Lower leg skin (tissue), 4 donors: ENCODE results near the gene FBH1. TPM values are rescaled to one million over a fixed set of nuclear protein-coding genes. Genes with fewer than 3 reads are reported as not detected.
A peak's percentile ranks its signal among the peaks of the same experiment; 100 is the strongest.

Experiments used
- DNase-seq, 2 donors: peaks; one replicate each; pipeline ENCODE4 v3.0.0-alpha.2; 2019; ENCODE audit warnings: low spot score in 2 of 2
- H3K4me3 ChIP-seq: fragments of 200-600 bp; sonication (generic); 2 replicates; pipeline ENCODE4 v1.5.1; 2017; ENCODE audit warnings: mild to moderate bottlenecking, low read depth; ENCODE audit not compliant: poor library complexity, severe bottlenecking
- POLR2A ChIP-seq, 2 donors: fragments of 450-650 bp; IDR thresholded peaks; one replicate each; pipeline ENCODE4 v1.6.1; 2016 to 2017; ENCODE audit warnings: antibody characterized with exemption in 2 of 2, mild to moderate bottlenecking in 1 of 2, moderate library complexity in 1 of 2
- WGBS, 2 donors: methylation state at CpG; one replicate each; pipeline ENCODE4 v1.1.5; 2018; 5-methylcytosine and 5-hydroxymethylcytosine counted together
- intact Hi-C: fragments of 100-400 bp; cut with DNase I; formaldehyde crosslinking; loops from one replicate; pipeline ENCODE4 v1.15.0; 2023; ENCODE audit warnings: low total_unique reads
- total RNA-seq, 4 donors: library from RNA; depleted of rRNA; stranded (reverse); fragments of >200 nt; gene quantifications; one replicate each; pipeline ENCODE4 v1.1.0, GENCODE V29; 2016
- TF ChIP-seq, protein P1 (sequence below), 3 donors: fragments of 450-650 bp; IDR thresholded peaks; one replicate each; pipeline ENCODE4 v1.5.1; 2016; ENCODE audit warnings: antibody characterized with exemption in 3 of 3, mild to moderate bottlenecking in 3 of 3, moderate library complexity in 2 of 3

Gene FBH1
- total RNA-seq, 4 donors from 2014 or later = 76.0 to 100 (median 92.2) TPM

DNA sequence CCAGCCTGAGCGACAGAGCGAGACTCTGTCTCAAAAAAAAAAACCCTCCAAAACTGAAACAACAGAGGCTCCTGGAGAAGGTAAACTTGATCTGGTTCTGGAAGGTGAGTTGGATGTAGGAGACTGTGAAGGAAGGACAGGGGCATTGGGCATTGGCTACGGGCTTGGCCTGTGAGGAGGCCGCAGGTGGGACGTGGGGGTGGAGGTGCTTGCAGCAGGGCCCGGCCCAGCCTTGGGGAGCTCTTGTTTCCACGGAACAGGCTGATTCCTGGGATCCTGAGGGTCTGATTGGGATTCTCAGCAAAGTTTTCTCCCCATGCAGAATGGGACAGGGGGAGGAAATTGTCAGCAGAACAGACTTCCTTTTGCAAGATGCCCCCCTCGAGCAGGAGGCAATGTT lies 56.7 kb downstream of the FBH1 start:
- DNase-seq = no peak
- intact Hi-C loops = no loop called here
- TF ChIP-seq, protein P1, sequence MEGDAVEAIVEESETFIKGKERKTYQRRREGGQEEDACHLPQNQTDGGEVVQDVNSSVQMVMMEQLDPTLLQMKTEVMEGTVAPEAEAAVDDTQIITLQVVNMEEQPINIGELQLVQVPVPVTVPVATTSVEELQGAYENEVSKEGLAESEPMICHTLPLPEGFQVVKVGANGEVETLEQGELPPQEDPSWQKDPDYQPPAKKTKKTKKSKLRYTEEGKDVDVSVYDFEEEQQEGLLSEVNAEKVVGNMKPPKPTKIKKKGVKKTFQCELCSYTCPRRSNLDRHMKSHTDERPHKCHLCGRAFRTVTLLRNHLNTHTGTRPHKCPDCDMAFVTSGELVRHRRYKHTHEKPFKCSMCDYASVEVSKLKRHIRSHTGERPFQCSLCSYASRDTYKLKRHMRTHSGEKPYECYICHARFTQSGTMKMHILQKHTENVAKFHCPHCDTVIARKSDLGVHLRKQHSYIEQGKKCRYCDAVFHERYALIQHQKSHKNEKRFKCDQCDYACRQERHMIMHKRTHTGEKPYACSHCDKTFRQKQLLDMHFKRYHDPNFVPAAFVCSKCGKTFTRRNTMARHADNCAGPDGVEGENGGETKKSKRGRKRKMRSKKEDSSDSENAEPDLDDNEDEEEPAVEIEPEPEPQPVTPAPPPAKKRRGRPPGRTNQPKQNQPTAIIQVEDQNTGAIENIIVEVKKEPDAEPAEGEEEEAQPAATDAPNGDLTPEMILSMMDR (IDR thresholded peaks at IDR 0.05) = no peak
- no peak for TF ChIP-seq POLR2A (IDR thresholded peaks at IDR 0.05)
- WGBS, 2 donors = 88 to 94% methylated on average over 8 of the region's 8 CpGs
- no peak overlapping the region for H3K4me3 ChIP-seq

DNA sequence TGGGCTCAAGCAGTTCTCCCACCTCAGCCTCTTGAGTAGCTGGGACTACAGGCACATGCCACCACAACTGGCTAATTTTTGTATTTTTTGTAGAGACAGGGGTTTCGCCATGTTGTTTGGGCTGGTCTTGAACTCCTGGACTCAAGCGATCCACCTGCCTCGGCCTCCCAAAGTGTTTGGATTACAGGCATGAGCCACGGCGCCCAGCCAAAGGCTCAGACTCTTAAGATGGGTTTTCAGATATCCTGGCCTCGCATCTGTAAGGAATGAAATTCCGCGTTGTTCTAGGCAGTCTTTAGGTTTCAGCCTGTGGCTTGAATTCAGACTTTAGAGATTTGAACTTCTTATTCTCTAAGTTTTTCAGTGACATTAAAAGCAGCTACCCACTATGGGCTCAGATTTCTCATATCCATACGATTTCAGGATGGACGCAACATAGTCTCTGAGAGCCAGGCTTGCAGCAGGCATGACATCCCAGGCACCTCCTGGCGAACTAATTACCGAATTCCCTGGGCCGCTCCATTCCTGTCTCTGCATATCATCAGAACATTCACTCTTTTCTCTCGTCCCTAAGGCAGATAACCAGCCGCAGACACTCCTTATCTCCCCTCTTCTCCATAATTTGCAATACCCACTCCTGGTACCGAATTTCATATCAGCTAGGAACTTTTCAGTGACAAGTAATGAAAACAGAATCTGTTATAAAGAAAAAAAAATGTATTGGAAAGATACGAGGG lies 57.6 kb downstream of the FBH1 start:
- TF ChIP-seq POLR2A (IDR thresholded peaks at IDR 0.05) = no peak
- TF ChIP-seq, protein P1 (IDR thresholded peaks at IDR 0.05) = no peak
- H3K4me3 ChIP-seq = no peak overlapping the region
- 93 to 95% methylated on average over 17 of the region's 17 CpGs for WGBS, 2 donors
- intact Hi-C loops = no loop called here
- no peak for DNase-seq

GRCh38 chr10:5948208-5948585 lies 58.2 kb downstream of the FBH1 start:
- intact Hi-C loops = no loop called here
- 92 to 98% methylated on average over 6 of the region's 6 CpGs for WGBS, 2 donors
- H3K4me3 ChIP-seq = no peak overlapping the region
- TF ChIP-seq, protein P1 (IDR thresholded peaks at IDR 0.05) = no peak
- TF ChIP-seq POLR2A (IDR thresholded peaks at IDR 0.05) = no peak
- DNase-seq = no peak

DNA sequence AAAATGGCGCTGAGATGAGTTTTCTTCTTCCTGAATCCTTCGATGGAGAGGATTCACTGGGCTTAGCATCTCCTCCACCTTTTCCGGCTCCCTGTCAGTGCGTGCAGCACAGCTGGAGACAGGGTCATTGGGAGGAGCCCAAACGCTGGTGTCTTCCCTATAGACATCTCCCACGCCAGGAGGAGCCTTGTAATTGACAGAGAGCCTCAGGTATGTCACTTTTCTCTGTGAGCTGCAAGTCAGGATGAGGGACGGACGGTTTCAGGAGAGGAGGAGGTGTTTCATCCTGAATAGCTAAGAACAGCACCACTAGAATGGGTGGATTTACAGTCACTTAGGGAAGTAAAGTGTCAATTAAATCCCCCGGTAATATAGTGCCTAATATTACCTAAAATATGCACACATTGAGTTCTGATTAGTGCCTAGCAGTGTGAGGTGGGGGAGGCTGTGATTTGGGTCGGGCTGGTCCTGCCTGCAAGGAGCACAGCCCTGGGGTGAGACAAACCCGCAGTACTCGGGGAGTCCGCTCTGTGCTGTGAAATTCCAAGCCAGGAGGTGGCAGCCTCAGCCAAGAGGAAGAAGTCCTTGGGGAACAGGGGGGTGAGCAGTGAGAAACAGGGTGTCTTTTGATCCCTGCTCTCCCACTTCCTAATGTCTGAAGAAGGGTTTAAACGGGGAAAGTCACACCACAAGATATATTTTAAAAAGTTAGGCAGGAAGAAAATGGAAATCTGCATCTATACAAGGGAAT lies 59.1 kb downstream of the FBH1 start:
- TF ChIP-seq, protein P1 (IDR thresholded peaks at IDR 0.05) = no peak
- no peak for TF ChIP-seq POLR2A (IDR thresholded peaks at IDR 0.05)
- WGBS, 2 donors = 40 to 50% methylated on average over 14 of the region's 14 CpGs
- intact Hi-C loops = no loop called here
- H3K4me3 ChIP-seq = no peak overlapping the region
- peak in 1 of 2 donors; percentile 42 for DNase-seq

GRCh38 chr10:5951167-5951711 lies 61.2 kb downstream of the FBH1 start:
- TF ChIP-seq, protein P1 (IDR thresholded peaks at IDR 0.05) = no peak
- no peak for TF ChIP-seq POLR2A (IDR thresholded peaks at IDR 0.05)
- 65 to 75% methylated on average over 7 of the region's 7 CpGs for WGBS, 2 donors
- no peak overlapping the region for H3K4me3 ChIP-seq
- DNase-seq = peak; percentile 67 to 89
- intact Hi-C loops = no loop called here
